ENCODE results near the gene KLHL33.

Gene KLHL33

GRCh38 chr14:20460458-20461224 lies 24.7 kb upstream of the KLHL33 start (continued):
- TF ChIP-seq ZNF768 (tag by site-specific recombination; IDR thresholded peaks at IDR 0.05): no peak
- peak; percentile 76 for TF ChIP-seq KLF9 (tag by site-specific recombination; IDR thresholded peaks at IDR 0.05; ENCODE audit: low read depth)
- TF ChIP-seq ZNF211 (tag by site-specific recombination; IDR thresholded peaks at IDR 0.05; ENCODE audit: low read depth): no peak
- no peak for TF ChIP-seq ZNF747 (tag by site-specific recombination; IDR thresholded peaks at IDR 0.05)
- 0 out of 2 replicates have a peak, but pooled peaks have one; percentile 40 for TF ChIP-seq YY1 (tag by site-specific recombination; IDR thresholded peaks at IDR 0.05)
- TF ChIP-seq ZNF843 (tag by site-specific recombination; IDR thresholded peaks at IDR 0.05): no peak
- no peak for TF ChIP-seq ZNF660 (tag by site-specific recombination; IDR thresholded peaks at IDR 0.05)
- no peak for TF ChIP-seq ZNF558 (tag by site-specific recombination; IDR thresholded peaks at IDR 0.05)
- no peak for TF ChIP-seq PATZ1 (tag by site-specific recombination; IDR thresholded peaks at IDR 0.05)
- TF ChIP-seq ZNF221 (tag by site-specific recombination; IDR thresholded peaks at IDR 0.05; ENCODE audit: borderline replicate concordance): no peak
- TF ChIP-seq REPIN1 (tag by site-specific recombination; IDR thresholded peaks at IDR 0.05; ENCODE audit: low read depth): no peak
- no peak for TF ChIP-seq ZNF792 (tag by site-specific recombination; IDR thresholded peaks at IDR 0.05)
- TF ChIP-seq, protein P1, sequence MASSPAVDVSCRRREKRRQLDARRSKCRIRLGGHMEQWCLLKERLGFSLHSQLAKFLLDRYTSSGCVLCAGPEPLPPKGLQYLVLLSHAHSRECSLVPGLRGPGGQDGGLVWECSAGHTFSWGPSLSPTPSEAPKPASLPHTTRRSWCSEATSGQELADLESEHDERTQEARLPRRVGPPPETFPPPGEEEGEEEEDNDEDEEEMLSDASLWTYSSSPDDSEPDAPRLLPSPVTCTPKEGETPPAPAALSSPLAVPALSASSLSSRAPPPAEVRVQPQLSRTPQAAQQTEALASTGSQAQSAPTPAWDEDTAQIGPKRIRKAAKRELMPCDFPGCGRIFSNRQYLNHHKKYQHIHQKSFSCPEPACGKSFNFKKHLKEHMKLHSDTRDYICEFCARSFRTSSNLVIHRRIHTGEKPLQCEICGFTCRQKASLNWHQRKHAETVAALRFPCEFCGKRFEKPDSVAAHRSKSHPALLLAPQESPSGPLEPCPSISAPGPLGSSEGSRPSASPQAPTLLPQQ (tag by site-specific recombination; IDR thresholded peaks at IDR 0.05): no peak
- TF ChIP-seq, protein P2, sequence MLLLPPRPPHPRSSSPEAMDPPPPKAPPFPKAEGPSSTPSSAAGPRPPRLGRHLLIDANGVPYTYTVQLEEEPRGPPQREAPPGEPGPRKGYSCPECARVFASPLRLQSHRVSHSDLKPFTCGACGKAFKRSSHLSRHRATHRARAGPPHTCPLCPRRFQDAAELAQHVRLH (tag by site-specific recombination; IDR thresholded peaks at IDR 0.05): no peak
- no peak for TF ChIP-seq ZNF423 (tag by site-specific recombination; IDR thresholded peaks at IDR 0.05)
- no peak for TF ChIP-seq HOXC10 (CRISPR knock-in tag; IDR thresholded peaks at IDR 0.05)
- TF ChIP-seq ZNF530 (tag by site-specific recombination; IDR thresholded peaks at IDR 0.05; ENCODE audit: low read depth): no peak
- no peak for TF ChIP-seq ZSCAN16 (tag by site-specific recombination; IDR thresholded peaks at IDR 0.05)
- no peak for TF ChIP-seq ZBTB20 (tag by site-specific recombination; IDR thresholded peaks at IDR 0.05)
- no peak for TF ChIP-seq KLF16 (tag by site-specific recombination; IDR thresholded peaks at IDR 0.05)
- TF ChIP-seq ZNF48 (tag by site-specific recombination; IDR thresholded peaks at IDR 0.05): no peak
- no peak for TF ChIP-seq ZNF600 (tag by site-specific recombination; IDR thresholded peaks at IDR 0.05)
- TF ChIP-seq ZNF16 (tag by site-specific recombination; IDR thresholded peaks at IDR 0.05; ENCODE audit: low read depth): no peak
- no peak for TF ChIP-seq ZNF350 (tag by site-specific recombination; IDR thresholded peaks at IDR 0.05)
- TF ChIP-seq, protein P3, sequence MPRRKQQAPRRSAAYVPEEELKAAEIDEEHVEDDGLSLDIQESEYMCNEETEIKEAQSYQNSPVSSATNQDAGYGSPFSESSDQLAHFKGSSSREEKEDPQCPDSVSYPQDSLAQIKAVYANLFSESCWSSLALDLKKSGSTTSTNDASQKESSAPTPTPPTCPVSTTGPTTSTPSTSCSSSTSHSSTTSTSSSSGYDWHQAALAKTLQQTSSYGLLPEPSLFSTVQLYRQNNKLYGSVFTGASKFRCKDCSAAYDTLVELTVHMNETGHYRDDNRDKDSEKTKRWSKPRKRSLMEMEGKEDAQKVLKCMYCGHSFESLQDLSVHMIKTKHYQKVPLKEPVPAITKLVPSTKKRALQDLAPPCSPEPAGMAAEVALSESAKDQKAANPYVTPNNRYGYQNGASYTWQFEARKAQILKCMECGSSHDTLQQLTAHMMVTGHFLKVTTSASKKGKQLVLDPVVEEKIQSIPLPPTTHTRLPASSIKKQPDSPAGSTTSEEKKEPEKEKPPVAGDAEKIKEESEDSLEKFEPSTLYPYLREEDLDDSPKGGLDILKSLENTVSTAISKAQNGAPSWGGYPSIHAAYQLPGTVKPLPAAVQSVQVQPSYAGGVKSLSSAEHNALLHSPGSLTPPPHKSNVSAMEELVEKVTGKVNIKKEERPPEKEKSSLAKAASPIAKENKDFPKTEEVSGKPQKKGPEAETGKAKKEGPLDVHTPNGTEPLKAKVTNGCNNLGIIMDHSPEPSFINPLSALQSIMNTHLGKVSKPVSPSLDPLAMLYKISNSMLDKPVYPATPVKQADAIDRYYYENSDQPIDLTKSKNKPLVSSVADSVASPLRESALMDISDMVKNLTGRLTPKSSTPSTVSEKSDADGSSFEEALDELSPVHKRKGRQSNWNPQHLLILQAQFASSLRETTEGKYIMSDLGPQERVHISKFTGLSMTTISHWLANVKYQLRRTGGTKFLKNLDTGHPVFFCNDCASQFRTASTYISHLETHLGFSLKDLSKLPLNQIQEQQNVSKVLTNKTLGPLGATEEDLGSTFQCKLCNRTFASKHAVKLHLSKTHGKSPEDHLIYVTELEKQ (tag by site-specific recombination; IDR thresholded peaks at IDR 0.05; ENCODE audit: borderline replicate concordance): no peak
- no peak for TF ChIP-seq ZNF19 (tag by site-specific recombination; IDR thresholded peaks at IDR 0.05; ENCODE audit: low read depth)
